Measurements from ENCODE around the gene FAM47E. TPM values are rescaled to one million over a fixed set of nuclear protein-coding genes. Genes with fewer than 3 reads are reported as not detected.

Gene FAM47E
- total and polyA plus RNA-seq, 9 of the 15 experiments (the other 6 are each of a cell fraction or from before 2014, with no cell fraction given) = 3.7 to 15.6 (median 6.4) TPM

- in situ Hi-C loops (cut with MboI) = no loop called here
- Histone ChIP-seq H3K79me2 (ENCODE audit: control insufficient read depth, insufficient read depth, low read length) (peaks cover 18% of the 10 kb centered on the region), H3K9ac (ENCODE audit: insufficient read depth in 1 of 2, low read depth in 2 of 2, low read length in 2 of 2) (peak overlapping the region; percentile 72 to 95), H3K4me1 (replicated peaks in 1 of 2; ENCODE audit: control insufficient read depth in 2 of 2, insufficient read depth in 2 of 2, low read length in 2 of 2) (peaks cover 15 to 23% of the 10 kb centered on the region in 2 experiments), H3K27ac (ENCODE audit: extremely low read depth, low read depth, low read length) (peak overlapping the region; percentile 76), H3K9me1 (ENCODE audit: control insufficient read depth, insufficient read depth, low read length) (no peaks in the 10 kb centered on the region), H3K27me3 (ENCODE audit: control insufficient read depth in 2 of 2, insufficient read depth in 2 of 2, low read length in 2 of 2) (no peaks in the 10 kb centered on the region), H3K4me3 (peak overlapping the region; percentile 63), H2AFZ (ENCODE audit: low read depth, low read length) (peak overlapping the region; percentile 94), H4K20me1 (replicated peaks; ENCODE audit: control insufficient read depth, insufficient read depth, low read length) (no peaks in the 10 kb centered on the region), H3K36me3 (ENCODE audit: control insufficient read depth, insufficient read depth, low read length) (no peaks in the 10 kb centered on the region), H3K4me2 (ENCODE audit: insufficient read depth, low read length) (peak overlapping the region; percentile 96), H3K9me3 (replicated peaks; ENCODE audit: control insufficient read depth, insufficient read depth, low read depth, low read length) (no peaks in the 10 kb centered on the region)
- ATAC-seq (no peak), DNase-seq (ENCODE audit: extremely low read depth in 1 of 4, low spot score in 3 of 4) (peak in 1 of 4 experiments; percentile 16), FAIRE-seq (peak; percentile 56)
- intact Hi-C loops (cut with micrococcal nuclease) = loop anchor here (2.0 kb wide), 1 partner anchor 19 kb away; no protein-coding TSS in a partner anchor
- whole genome bisulfite sequencing (ENCODE audit: insufficient coverage, low coverage, missing lambda C conversion rate) = 28% methylated on average over 10 of the region's 10 CpGs
- ChIA-PET POLR2A (interaction anchor here (0.7 to 1.5 kb wide), 5 partner anchors 14 to 57 kb away, joined by 3 to 6 read pairs (median 3); no protein-coding TSS in a partner anchor), CTCF (ENCODE audit: low intra/inter-chr PET ratio) (no interaction called here)
- BruUV-seq (replicated peaks) = TSS peak; percentile 51
- TF ChIP-seq ZNF589 (CRISPR knock-in tag; IDR thresholded peaks at IDR 0.05; ENCODE audit: low read depth) (no peak; the same call in 1 of the 2 replicates), STAT5B (CRISPR knock-in tag; IDR thresholded peaks at IDR 0.05) (no peak), ARID3B (CRISPR knock-in tag; IDR thresholded peaks at IDR 0.05; ENCODE audit: borderline replicate concordance) (no peak), BCOR (IDR thresholded peaks at IDR 0.05) (no peak), MGA (IDR thresholded peaks at IDR 0.05) (peak; percentile 53), ZHX1 (conservative IDR thresholded peaks at IDR 0.05; ENCODE audit: low read length) (no peak)
Measured at GRCh38 chr4:76214177-76214675, 37.3 kb upstream of the FAM47E start.
